C4-2B (cell line): ENCODE data around the gene ADI1.

Source experiments
- H3K27ac ChIP-seq: fragments of 450-650 bp; 2 replicates; pipeline ENCODE4 v1.5.1; 2017
- ZFX ChIP-seq: fragments of 450-650 bp; IDR thresholded peaks from 2 replicates; pipeline ENCODE4 v1.6.1; 2017
- TF ChIP-seq, protein P1 (sequence below): fragments of 450-650 bp; conservative IDR thresholded peaks from 2 replicates; pipeline ENCODE4 v1.5.1; 2017; ENCODE audit warnings: mild to moderate bottlenecking

The ADI1 gene

DNA sequence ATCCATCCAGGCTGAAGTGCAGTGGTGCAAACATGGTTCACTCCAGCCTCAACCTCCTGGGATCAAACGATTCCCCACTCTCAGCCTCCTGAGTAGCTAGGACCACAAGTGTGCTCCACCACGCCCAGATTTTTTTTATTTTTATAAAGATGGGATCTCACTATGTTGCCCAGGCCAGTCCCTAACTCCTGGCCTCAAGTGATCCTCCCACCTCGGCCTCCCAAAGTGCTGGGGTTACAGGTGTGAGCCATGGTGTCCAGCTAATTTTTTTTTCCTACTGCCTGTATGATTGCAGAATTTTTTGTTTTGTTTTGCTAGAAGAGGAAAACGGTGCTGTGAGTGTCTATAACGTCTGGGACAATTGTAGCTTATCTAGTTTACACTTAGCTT, 38.3 kb downstream of the ADI1 start:
- H3K27ac ChIP-seq = peak overlapping the region; percentile 36; the same call in 1 of the 2 replicates
- TF ChIP-seq, protein P1, sequence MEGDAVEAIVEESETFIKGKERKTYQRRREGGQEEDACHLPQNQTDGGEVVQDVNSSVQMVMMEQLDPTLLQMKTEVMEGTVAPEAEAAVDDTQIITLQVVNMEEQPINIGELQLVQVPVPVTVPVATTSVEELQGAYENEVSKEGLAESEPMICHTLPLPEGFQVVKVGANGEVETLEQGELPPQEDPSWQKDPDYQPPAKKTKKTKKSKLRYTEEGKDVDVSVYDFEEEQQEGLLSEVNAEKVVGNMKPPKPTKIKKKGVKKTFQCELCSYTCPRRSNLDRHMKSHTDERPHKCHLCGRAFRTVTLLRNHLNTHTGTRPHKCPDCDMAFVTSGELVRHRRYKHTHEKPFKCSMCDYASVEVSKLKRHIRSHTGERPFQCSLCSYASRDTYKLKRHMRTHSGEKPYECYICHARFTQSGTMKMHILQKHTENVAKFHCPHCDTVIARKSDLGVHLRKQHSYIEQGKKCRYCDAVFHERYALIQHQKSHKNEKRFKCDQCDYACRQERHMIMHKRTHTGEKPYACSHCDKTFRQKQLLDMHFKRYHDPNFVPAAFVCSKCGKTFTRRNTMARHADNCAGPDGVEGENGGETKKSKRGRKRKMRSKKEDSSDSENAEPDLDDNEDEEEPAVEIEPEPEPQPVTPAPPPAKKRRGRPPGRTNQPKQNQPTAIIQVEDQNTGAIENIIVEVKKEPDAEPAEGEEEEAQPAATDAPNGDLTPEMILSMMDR = no peak
- no peak for TF ChIP-seq ZFX

DNA sequence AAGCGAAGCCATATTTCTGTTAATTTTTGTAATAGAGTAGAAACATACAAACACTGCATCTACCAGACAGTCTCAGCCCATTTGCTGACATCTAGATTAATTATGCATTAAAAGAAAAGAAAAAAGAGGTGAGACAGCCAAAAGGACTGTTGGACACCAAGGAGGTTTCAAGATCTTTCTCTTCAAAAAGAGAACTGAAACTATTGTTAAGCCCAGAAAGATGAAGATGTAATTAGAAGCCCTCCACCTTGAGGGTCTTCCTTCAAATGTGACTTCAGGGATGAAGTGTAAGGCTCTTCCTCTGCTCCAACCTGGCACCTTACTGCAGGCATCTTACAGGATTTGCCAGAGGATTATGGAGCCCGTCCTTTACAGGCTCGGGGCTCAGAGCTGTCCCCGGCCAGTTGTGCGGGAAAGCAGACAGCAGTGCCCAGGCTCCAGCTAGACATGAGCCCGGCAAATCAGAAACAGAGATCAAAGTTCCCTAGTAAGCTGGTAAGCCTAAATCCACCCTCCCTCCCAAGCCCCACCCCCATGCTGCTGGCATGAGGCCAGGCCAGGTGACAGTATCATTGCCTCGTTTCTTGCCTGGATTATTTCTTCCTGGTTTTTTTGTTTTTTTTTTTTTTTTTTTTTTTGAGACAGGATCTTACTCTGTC, 38.9 kb downstream of the ADI1 start:
- peak overlapping the region; percentile 36; the same call in 1 of the 2 replicates for H3K27ac ChIP-seq
- no peak for TF ChIP-seq ZFX
- TF ChIP-seq, protein P1 = no peak

DNA sequence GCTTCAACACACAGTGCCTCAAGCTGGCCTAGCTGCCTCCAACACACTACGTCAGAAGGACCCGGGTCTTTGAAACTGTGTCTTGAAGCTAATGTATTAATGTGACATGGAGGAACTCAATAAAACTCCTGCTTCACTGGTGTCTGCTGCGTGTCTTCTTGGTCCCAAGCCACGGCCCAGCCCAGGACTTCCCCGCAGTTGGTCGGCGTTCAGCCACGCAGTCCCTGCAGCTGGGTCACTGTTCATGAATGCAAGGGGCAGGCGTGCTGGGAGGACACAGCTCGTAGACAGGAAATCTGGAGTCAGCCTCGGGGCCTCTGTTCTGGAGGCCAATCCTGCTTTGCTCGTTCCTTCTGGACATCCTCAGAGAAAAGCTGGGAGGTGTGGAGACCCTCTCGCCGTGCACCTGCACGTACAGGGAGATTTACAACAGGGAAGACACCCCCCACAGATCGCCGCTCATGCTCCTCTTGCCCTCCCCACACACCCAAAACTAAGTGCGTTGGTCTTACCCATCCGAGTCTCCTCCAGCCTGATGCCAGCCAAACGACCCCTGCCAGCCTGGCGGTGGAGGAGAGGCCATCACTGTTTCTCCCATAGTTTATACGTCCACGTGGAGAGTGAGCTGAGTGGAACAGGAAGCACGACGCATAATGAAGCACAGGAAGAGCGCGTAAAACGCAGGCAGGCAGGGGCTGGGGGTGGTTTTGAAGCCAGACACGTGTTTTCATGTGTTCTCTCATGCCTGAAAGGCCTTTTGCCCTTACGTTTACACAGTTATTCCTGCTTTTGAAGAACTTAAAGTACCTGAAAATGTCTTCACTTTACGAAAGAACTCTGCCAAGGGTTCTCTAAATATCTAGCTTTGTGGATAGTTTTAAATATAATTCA, 39.7 kb downstream of the ADI1 start:
- H3K27ac ChIP-seq = no peak overlapping the region
- no peak for TF ChIP-seq ZFX
- TF ChIP-seq, protein P1 = no peak

DNA sequence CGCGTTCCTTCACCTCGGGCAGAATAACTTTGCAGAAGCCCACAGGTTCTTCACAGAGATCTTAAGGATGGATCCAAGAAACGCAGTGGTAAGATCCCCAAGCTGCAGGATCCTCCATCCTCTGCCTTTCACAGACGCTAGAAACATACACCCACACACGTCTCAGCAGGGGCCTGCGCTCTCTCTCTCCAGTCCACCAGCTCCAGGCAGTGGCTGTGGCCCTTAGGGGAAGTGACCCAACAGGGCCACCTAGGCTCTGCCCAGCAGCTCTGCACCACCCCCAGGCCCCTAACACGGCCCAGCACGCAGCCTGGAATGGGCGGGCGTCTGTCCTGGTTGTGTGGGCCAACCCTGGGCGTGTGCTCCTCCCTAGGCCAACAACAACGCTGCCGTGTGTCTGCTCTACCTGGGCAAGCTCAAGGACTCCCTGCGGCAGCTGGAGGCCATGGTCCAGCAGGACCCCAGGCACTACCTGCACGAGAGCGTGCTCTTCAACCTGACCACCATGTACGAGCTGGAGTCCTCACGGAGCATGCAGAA, 40.4 kb downstream of the ADI1 start:
- H3K27ac ChIP-seq = no peak overlapping the region
- no peak for TF ChIP-seq ZFX
- TF ChIP-seq, protein P1 = no peak

DNA sequence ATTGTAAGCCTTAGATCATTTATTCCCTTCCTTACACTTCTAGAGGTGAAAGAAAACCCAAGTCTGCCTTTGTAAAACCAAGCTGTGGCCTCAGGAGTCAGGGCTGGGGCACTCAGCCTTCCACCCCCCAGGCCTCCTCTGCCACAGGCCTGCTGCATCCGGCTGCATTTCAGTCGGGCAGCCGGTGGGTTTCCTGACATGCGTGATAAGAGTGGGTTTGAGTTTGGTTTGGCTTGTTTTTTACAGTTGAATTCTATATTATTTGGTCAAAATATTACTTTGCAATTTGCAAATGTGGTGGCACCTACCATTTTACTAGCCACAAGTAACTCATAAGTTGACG, 42.4 kb downstream of the ADI1 start:
- TF ChIP-seq ZFX = no peak
- TF ChIP-seq, protein P1 = no peak
- no peak overlapping the region for H3K27ac ChIP-seq

DNA sequence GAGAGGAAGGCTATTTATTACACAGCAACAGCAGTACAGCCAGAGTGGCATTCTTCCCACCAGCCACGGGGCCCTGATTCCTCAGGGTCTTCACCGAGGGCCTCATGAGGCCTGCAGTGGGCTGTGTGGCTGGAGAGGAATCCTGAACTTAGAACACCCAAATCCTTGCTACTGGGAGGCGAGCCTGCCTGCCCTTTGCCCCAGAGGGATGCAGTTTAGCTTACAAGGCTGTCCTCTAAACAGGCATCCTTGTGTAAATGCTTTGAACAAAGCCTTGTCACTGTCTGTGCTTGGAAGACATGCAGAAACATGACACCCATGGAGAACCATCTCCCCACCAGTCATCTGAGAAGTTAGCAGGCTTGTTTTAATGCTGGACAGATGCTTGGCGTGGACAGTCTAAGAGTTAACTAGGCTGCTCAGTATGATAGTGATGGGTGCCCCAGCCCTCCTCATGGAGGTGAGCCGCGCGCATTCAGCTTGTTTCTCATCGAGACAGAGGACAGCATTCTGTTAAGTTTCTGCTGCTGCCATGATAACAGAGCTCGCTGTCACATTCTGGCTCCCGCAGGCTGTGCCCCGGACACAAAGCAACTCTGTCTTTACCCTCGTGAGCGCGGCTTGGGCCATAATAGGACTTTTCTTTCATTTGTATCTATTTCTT, 42.9 kb downstream of the ADI1 start:
- no peak overlapping the region for H3K27ac ChIP-seq
- no peak for TF ChIP-seq ZFX
- TF ChIP-seq, protein P1 = no peak

DNA sequence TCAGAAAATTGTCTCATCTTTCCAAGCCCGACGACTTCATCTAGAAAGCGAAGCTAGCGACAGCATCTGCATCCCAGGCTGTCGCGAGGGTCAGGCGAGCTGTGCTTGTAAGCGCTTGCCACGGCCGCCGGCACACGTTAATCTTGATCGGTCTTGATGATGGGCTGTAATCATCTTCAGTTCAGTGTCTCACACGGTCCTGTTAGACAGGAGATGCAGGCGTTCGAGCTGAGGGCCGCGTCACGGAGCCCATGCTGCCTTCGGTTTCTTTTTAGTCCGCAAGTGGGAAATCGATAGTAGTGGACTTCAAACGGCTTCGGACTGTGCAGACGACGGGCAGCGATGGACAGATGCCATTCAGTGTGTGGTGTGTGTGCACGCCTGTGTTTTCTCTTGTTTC, 43.6 kb downstream of the ADI1 start:
- no peak overlapping the region for H3K27ac ChIP-seq
- TF ChIP-seq, protein P1 = no peak
- TF ChIP-seq ZFX = no peak
